SH-SY5Y (cell line): Measurements from ENCODE around the gene FOXN1.

Experiments used
- GATA2 ChIP-seq: IDR thresholded peaks from 2 replicates; pipeline ENCODE4 v1.6.1; 2011; ENCODE audit warnings: mild to moderate bottlenecking, low read depth, low read length
- GATA3 ChIP-seq: IDR thresholded peaks from 2 replicates; pipeline ENCODE4 v1.6.1; 2011; ENCODE audit warnings: low read depth, mild to moderate bottlenecking, low read length, moderate library complexity

DNA sequence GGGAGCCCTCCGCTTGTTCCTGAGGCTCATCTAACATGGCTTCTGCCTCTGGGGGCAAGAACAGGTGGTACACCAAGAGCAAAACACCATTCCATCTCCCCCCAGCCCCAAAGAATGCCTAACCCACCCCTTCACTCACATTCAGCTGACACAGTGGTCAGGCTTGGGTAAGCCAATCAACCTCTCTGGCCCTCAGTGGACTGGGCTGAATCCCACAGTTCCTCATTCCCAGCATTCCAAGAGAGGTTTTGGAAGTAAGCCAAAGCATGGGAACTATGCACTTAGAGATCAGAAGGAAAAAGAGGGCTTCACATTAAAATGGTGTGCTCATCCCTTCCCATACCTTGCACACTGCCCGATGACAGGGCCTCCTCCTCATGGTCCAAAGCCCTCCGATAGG lies 57.3 kb downstream of the FOXN1 start:
- TF ChIP-seq GATA2 (no peak), GATA3 (no peak)
